CD4-positive, CD25-positive, alpha-beta regulatory T cell (primary cell): ENCODE data around the gene ZEB1. TPM values are rescaled to one million over a fixed set of nuclear protein-coding genes. Genes with fewer than 3 reads are reported as not detected.
A peak's percentile ranks its signal among the peaks of the same experiment; 100 is the strongest.

ENCODE experiments used
- ATAC-seq, 2 donors: fragments of 150-1000 bp; cut with Tn5 transposase; one replicate each; pipeline ENCODE4 v1.10.0; 2021; ENCODE audit warnings: low read depth in 2 of 2, moderate number of reproducible peaks in 2 of 2, moderate library complexity in 1 of 2
- DNase-seq, 3 donors: peaks; one replicate each; pipeline versions ENCODE4 v3.0.0 to v3.0.0-alpha.2; 2012 to 2022; ENCODE audit warnings: mixed read lengths in 1 of 3
- H3K27ac ChIP-seq: one replicate; pipeline ENCODE4 v1.7.0; 2013; ENCODE audit warnings: mild to moderate bottlenecking, low read length; ENCODE audit not compliant: insufficient read depth, poor library complexity, severe bottlenecking
- H3K27me3 ChIP-seq: one replicate; pipeline ENCODE4 v1.7.0; 2013; ENCODE audit warnings: low read length; ENCODE audit not compliant: control insufficient read depth, insufficient read depth
- H3K36me3 ChIP-seq: one replicate; pipeline ENCODE4 v1.7.0; 2013; ENCODE audit warnings: mild to moderate bottlenecking, low read length, moderate library complexity; ENCODE audit not compliant: control insufficient read depth, insufficient read depth
- H3K4me1 ChIP-seq: 2 replicates; pipeline ENCODE4 v1.7.0; 2013; ENCODE audit warnings: mild to moderate bottlenecking, low read length; ENCODE audit not compliant: insufficient read depth, control insufficient read depth, poor library complexity, severe bottlenecking
- H3K4me3 ChIP-seq: one replicate; pipeline ENCODE4 v1.7.0; 2013; ENCODE audit warnings: low read depth, mild to moderate bottlenecking, low read length, moderate library complexity
- H3K9me3 ChIP-seq, 2 experiments: 1 replicate in 1 of 2; 2 replicates in 1 of 2; pipeline ENCODE4 v1.7.0; 2013; ENCODE audit warnings: low read length in 2 of 2, mild to moderate bottlenecking in 1 of 2, moderate library complexity in 1 of 2; ENCODE audit not compliant: control insufficient read depth in 2 of 2
- H3K27ac Mint-ChIP-seq, 3 donors: one replicate each; pipeline ENCODE4 v1.8.0; 2020 to 2022; ENCODE audit warnings: mild to moderate bottlenecking in 3 of 3, mixed read lengths in 3 of 3, moderate library complexity in 2 of 3
- H3K27me3 Mint-ChIP-seq: one replicate; pipeline ENCODE4 v1.8.0; 2022; ENCODE audit warnings: mild to moderate bottlenecking, mixed read lengths
- H3K36me3 Mint-ChIP-seq: one replicate; pipeline ENCODE4 v1.8.0; 2020; ENCODE audit warnings: mixed read lengths
- H3K4me1 Mint-ChIP-seq, 4 donors: one replicate each; pipeline ENCODE4 v1.8.0; 2020 to 2022; ENCODE audit warnings: mixed read lengths in 4 of 4, mild to moderate bottlenecking in 1 of 4
- H3K4me3 Mint-ChIP-seq, 4 donors: one replicate each; pipeline ENCODE4 v1.8.0; 2020 to 2022; ENCODE audit warnings: mild to moderate bottlenecking in 4 of 4, mixed read lengths in 4 of 4, moderate library complexity in 3 of 4
- H3K9me3 Mint-ChIP-seq, 7 donors: one replicate each; pipeline ENCODE4 v1.8.0; 2020 to 2022; ENCODE audit warnings: mixed read lengths in 7 of 7, mild to moderate bottlenecking in 3 of 7, moderate library complexity in 2 of 7
- polyA plus RNA-seq, 4 donors: library from polyadenylated mRNA; unstranded; fragments of 300-500 nt; fragmentation: Illumina TruSeq; gene quantifications; one replicate each; pipeline ENCODE4 v1.2.3, GENCODE V29; 2021
- total RNA-seq: library from RNA; stranded (reverse); gene quantifications from one replicate; pipeline ENCODE4 v1.2.3, GENCODE V29; 2022

Gene ZEB1
- total and polyA plus RNA-seq, 5 donors from 2014 or later = 26.2 to 150 (median 30.8) TPM

- H3K27me3 Mint-ChIP-seq = no peaks in the 10 kb centered on the region
- Histone ChIP-seq H3K27me3 (no peaks in the 10 kb centered on the region), H3K27ac (no peak overlapping the region), H3K4me1 (no peaks in the 10 kb centered on the region), H3K36me3 (no peaks in the 10 kb centered on the region), H3K9me3 (no peaks in the 10 kb centered on the region), H3K4me3 (no peak overlapping the region)
- H3K4me1 Mint-ChIP-seq = peaks cover 0 to 4% (median 2%) of the 10 kb centered on the region in 4 donors
- peaks cover 0 to 6% (median 0%) of the 10 kb centered on the region in 7 donors for H3K9me3 Mint-ChIP-seq
- H3K36me3 Mint-ChIP-seq = no peaks in the 10 kb centered on the region
- H3K4me3 Mint-ChIP-seq = no peak overlapping the region
- no peak for ATAC-seq
- no peak for DNase-seq
- no peak overlapping the region for H3K27ac Mint-ChIP-seq
Measured at GRCh38 chr10:31304291-31304970, 14.6 kb upstream of the ZEB1 start.

- H3K36me3 Mint-ChIP-seq = no peaks in the 10 kb centered on the region
- Histone ChIP-seq H3K4me3 (no peak overlapping the region), H3K9me3 (no peaks in the 10 kb centered on the region), H3K27ac (no peak overlapping the region), H3K27me3 (no peaks in the 10 kb centered on the region), H3K36me3 (no peaks in the 10 kb centered on the region), H3K4me1 (peaks cover 9% of the 10 kb centered on the region)
- no peaks in the 10 kb centered on the region for H3K9me3 Mint-ChIP-seq
- DNase-seq = no peak
- ATAC-seq = no peak
- no peaks in the 10 kb centered on the region for H3K27me3 Mint-ChIP-seq
- H3K27ac Mint-ChIP-seq = no peak overlapping the region
- peaks cover 12 to 20% (median 15%) of the 10 kb centered on the region in 4 donors for H3K4me1 Mint-ChIP-seq
- H3K4me3 Mint-ChIP-seq = no peak overlapping the region
Measured at GRCh38 chr10:31313396-31313795, 5.6 kb upstream of the ZEB1 start.

GRCh38 chr10:31314256-31315150 lies 4.5 kb upstream of the ZEB1 start:
- Mint-ChIP-seq H3K4me3 (no peak overlapping the region), H3K36me3 (no peaks in the 10 kb centered on the region), H3K27ac (peak overlapping the region in 1 of 3 donors; percentile 4), H3K4me1 (peaks cover 12 to 20% (median 16%) of the 10 kb centered on the region in 4 donors), H3K9me3 (no peaks in the 10 kb centered on the region), H3K27me3 (no peaks in the 10 kb centered on the region)
- no peak overlapping the region for H3K27ac ChIP-seq
- H3K36me3 ChIP-seq = no peaks in the 10 kb centered on the region
- DNase-seq = no peak
- H3K27me3 ChIP-seq = no peaks in the 10 kb centered on the region
- peaks cover 11% of the 10 kb centered on the region for H3K4me1 ChIP-seq
- ATAC-seq = no peak
- H3K4me3 ChIP-seq = no peak overlapping the region
- H3K9me3 ChIP-seq = no peaks in the 10 kb centered on the region

- H3K9me3 Mint-ChIP-seq = no peaks in the 10 kb centered on the region
- peaks cover 12 to 20% (median 16%) of the 10 kb centered on the region in 4 donors for H3K4me1 Mint-ChIP-seq
- no peaks in the 10 kb centered on the region for H3K36me3 ChIP-seq
- ATAC-seq (no peak), DNase-seq (no peak)
- H3K27ac Mint-ChIP-seq = no peak overlapping the region
- no peaks in the 10 kb centered on the region for H3K9me3 ChIP-seq
- no peaks in the 10 kb centered on the region for H3K36me3 Mint-ChIP-seq
- H3K27ac ChIP-seq = no peak overlapping the region
- H3K27me3 Mint-ChIP-seq = no peaks in the 10 kb centered on the region
- no peak overlapping the region for H3K4me3 ChIP-seq
- H3K4me1 ChIP-seq = peaks cover 11% of the 10 kb centered on the region
- H3K27me3 ChIP-seq = no peaks in the 10 kb centered on the region
- no peak overlapping the region for H3K4me3 Mint-ChIP-seq
Measured at GRCh38 chr10:31315453-31315852, 3.6 kb upstream of the ZEB1 start.

DNA sequence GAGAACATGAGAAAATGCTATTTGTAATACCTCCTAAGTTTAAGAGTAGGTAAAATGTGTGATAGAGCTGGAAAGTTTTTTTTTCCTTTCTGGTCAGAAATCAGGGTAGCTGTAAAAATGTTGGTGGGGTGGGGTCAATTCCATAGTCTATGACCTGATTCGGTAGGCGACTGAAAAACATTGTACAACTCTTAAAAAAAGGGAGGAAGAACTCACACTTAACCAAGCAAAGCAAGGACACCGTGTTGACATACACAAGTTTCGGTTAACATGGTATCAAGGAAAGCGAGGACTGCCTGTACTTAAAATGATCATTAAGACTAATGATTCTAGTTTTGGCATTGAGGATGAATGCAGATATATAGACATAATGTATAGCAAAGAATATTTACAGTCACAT lies 1.8 kb upstream of the ZEB1 start:
- no peak overlapping the region for H3K27ac ChIP-seq
- ATAC-seq (no peak), DNase-seq (no peak)
- H3K4me3 Mint-ChIP-seq = peak overlapping the region; percentile 56 to 100 (median 98)
- peaks cover 27% of the 10 kb centered on the region for H3K4me1 ChIP-seq
- H3K27me3 Mint-ChIP-seq = peaks cover 4% of the 10 kb centered on the region
- H3K9me3 Mint-ChIP-seq = peaks cover 0 to 1% (median 0%) of the 10 kb centered on the region in 7 donors
- H3K4me1 Mint-ChIP-seq = peaks cover 21 to 33% (median 26%) of the 10 kb centered on the region in 4 donors
- H3K27me3 ChIP-seq = no peaks in the 10 kb centered on the region
- peak overlapping the region in 1 of 3 donors; percentile 96 for H3K27ac Mint-ChIP-seq
- H3K36me3 ChIP-seq = no peaks in the 10 kb centered on the region
- H3K4me3 ChIP-seq = no peak overlapping the region
- no peaks in the 10 kb centered on the region for H3K36me3 Mint-ChIP-seq
- H3K9me3 ChIP-seq = no peaks in the 10 kb centered on the region

GRCh38 chr10:31317652-31318381 lies 1.2 kb upstream of the ZEB1 start:
- H3K27ac Mint-ChIP-seq = peak overlapping the region; percentile 88 to 96 (median 96)
- no peak for ATAC-seq
- H3K27me3 Mint-ChIP-seq = peaks cover 4% of the 10 kb centered on the region
- H3K4me1 Mint-ChIP-seq = peaks cover 26 to 40% (median 31%) of the 10 kb centered on the region in 4 donors
- H3K27ac ChIP-seq = peak overlapping the region; percentile 97
- H3K36me3 Mint-ChIP-seq = no peaks in the 10 kb centered on the region
- no peaks in the 10 kb centered on the region for H3K9me3 ChIP-seq
- peaks cover 0 to 1% (median 0%) of the 10 kb centered on the region in 7 donors for H3K9me3 Mint-ChIP-seq
- H3K36me3 ChIP-seq = no peaks in the 10 kb centered on the region
- DNase-seq = peak in 1 of 3 donors; percentile 68
- peaks cover 34% of the 10 kb centered on the region for H3K4me1 ChIP-seq
- H3K27me3 ChIP-seq = no peaks in the 10 kb centered on the region
- H3K4me3 ChIP-seq = peak overlapping the region; percentile 76
- peak overlapping the region; percentile 96 to 100 (median 100) for H3K4me3 Mint-ChIP-seq

GRCh38 chr10:31318382-31318853 lies 598 bp upstream of the ZEB1 start:
- H3K27ac Mint-ChIP-seq = peak overlapping the region; percentile 96 to 99 (median 96)
- peak overlapping the region; percentile 97 for H3K27ac ChIP-seq
- H3K4me1 Mint-ChIP-seq = peaks cover 27 to 41% (median 32%) of the 10 kb centered on the region in 4 donors
- peak overlapping the region; percentile 96 to 100 (median 100) for H3K4me3 Mint-ChIP-seq
- no peaks in the 10 kb centered on the region for H3K36me3 ChIP-seq
- H3K4me3 ChIP-seq = peak overlapping the region; percentile 76
- ATAC-seq (peak; percentile 66 to 71), DNase-seq (peak in 2 of 3 donors; percentile 78 to 88)
- no peaks in the 10 kb centered on the region for H3K9me3 ChIP-seq
- H3K36me3 Mint-ChIP-seq = no peaks in the 10 kb centered on the region
- H3K4me1 ChIP-seq = peaks cover 39% of the 10 kb centered on the region
- H3K27me3 ChIP-seq = no peaks in the 10 kb centered on the region
- H3K9me3 Mint-ChIP-seq = peaks cover 0 to 1% (median 0%) of the 10 kb centered on the region in 7 donors
- peaks cover 4% of the 10 kb centered on the region for H3K27me3 Mint-ChIP-seq
